IPS DF 6.9 (cell line): Measurements from ENCODE around the gene ATL2.
A peak's percentile ranks its signal among the peaks of the same experiment; 100 is the strongest.

Experiments used
- DNase-seq: peaks from one replicate; pipeline ENCODE4 v3.0.0-alpha.2; 2013; ENCODE audit warnings: low read depth, low spot score
- H3K27ac ChIP-seq: one replicate; pipeline ENCODE4 v1.5.1; 2013; ENCODE audit warnings: low read length, control low read depth
- H3K27me3 ChIP-seq: 2 replicates; pipeline ENCODE4 v1.6.1; 2013; ENCODE audit warnings: mild to moderate bottlenecking, low read length; ENCODE audit not compliant: control insufficient read depth, insufficient read depth
- H3K36me3 ChIP-seq: 2 replicates; pipeline ENCODE4 v1.6.1; 2013; ENCODE audit warnings: low read length; ENCODE audit not compliant: control insufficient read depth, insufficient read depth
- H3K4me1 ChIP-seq: 2 replicates; pipeline ENCODE4 v1.6.1; 2013; ENCODE audit warnings: low read length; ENCODE audit not compliant: control insufficient read depth, insufficient read depth
- H3K4me3 ChIP-seq: 2 replicates; pipeline ENCODE4 v1.5.1; 2013; ENCODE audit warnings: mild to moderate bottlenecking, low read length
- H3K9me3 ChIP-seq: 2 replicates; pipeline ENCODE4 v1.6.1; 2013; ENCODE audit warnings: low read length, inconsistent platforms; ENCODE audit not compliant: control insufficient read depth, insufficient read depth
- WGBS: extraction: QIAGEN DNeasy Blood & Tissue Kit; methylation state at CpG from one replicate; pipeline ENCODE4 v1.1.7; 2013; ENCODE audit warnings: mixed read lengths, missing lambda C conversion rate; ENCODE audit not compliant: insufficient read length, insufficient coverage; 5-methylcytosine and 5-hydroxymethylcytosine counted together

Gene ATL2

GRCh38 chr2:38377050-38377828, at the start of gene ATL2:
ATL2 (minus strand) TSS chr2:38377273; CDS start chr2:38377260, 13 bp downstream.
- peak; percentile 85 for DNase-seq
- no peaks in the 10 kb centered on the region for H3K36me3 ChIP-seq
- H3K27ac ChIP-seq = no peak within 1 kb of the TSS
- H3K27me3 ChIP-seq = no peaks in the 10 kb centered on the region
- no CpG with 5 or more reads among the region's 73 CpGs for WGBS
- H3K4me1 ChIP-seq = no peaks in the 10 kb centered on the region
- H3K9me3 ChIP-seq = no peaks in the 10 kb centered on the region
- peak within 1 kb of the TSS; percentile 100 for H3K4me3 ChIP-seq

DNA sequence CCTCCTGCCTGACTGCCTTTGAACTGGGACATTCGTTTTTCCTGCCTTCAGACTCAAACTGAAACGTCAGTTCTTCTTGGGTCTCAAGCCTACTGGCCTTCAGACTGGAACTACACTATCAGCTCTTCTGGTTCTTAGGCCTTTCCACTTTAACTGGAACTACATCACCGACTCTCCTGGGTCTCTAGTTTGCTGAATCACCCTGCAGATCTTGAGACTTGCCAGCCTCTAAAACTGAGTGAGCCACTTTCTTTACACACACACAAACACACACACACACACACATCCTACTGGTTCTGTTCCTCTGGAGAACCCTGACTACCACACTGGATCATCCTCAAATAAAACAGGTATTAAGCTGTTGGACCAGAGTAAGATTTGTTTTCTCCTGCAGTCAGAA, 46.7 kb upstream of the ATL2 start:
- H3K27me3 ChIP-seq = no peaks in the 10 kb centered on the region
- no peak overlapping the region for H3K4me3 ChIP-seq
- H3K4me1 ChIP-seq = no peaks in the 10 kb centered on the region
- WGBS = no CpG with 5 or more reads among the region's 3 CpGs
- no peak for DNase-seq
- no peaks in the 10 kb centered on the region for H3K9me3 ChIP-seq
- no peak overlapping the region for H3K27ac ChIP-seq
- H3K36me3 ChIP-seq = no peaks in the 10 kb centered on the region

GRCh38 chr2:38421274-38422056, 44.4 kb upstream of the ATL2 start:
- H3K4me3 ChIP-seq = no peak overlapping the region
- no CpG with 5 or more reads among the region's 11 CpGs for WGBS
- 0 out of 2 replicates have a peak, but pooled peaks cover 1% of the 10 kb centered on the region for H3K4me1 ChIP-seq
- H3K27me3 ChIP-seq = no peaks in the 10 kb centered on the region; the same call in 1 of the 2 replicates
- no peak for DNase-seq
- H3K36me3 ChIP-seq = no peaks in the 10 kb centered on the region
- no peak overlapping the region for H3K27ac ChIP-seq
- H3K9me3 ChIP-seq = no peaks in the 10 kb centered on the region

GRCh38 chr2:38419499-38419898, 42.4 kb upstream of the ATL2 start:
- H3K9me3 ChIP-seq = no peaks in the 10 kb centered on the region
- no CpG with 5 or more reads among the region's 5 CpGs for WGBS
- H3K4me1 ChIP-seq = 0 out of 2 replicates have a peak, but pooled peaks cover 1% of the 10 kb centered on the region
- H3K36me3 ChIP-seq = no peaks in the 10 kb centered on the region
- no peaks in the 10 kb centered on the region; the same call in 1 of the 2 replicates for H3K27me3 ChIP-seq
- H3K27ac ChIP-seq = no peak overlapping the region
- H3K4me3 ChIP-seq = no peak overlapping the region
- no peak for DNase-seq

- DNase-seq = no peak
- no CpG with 5 or more reads among the region's 2 CpGs for WGBS
- H3K4me3 ChIP-seq = no peak overlapping the region
- no peaks in the 10 kb centered on the region; the same call in 1 of the 2 replicates for H3K27me3 ChIP-seq
- H3K4me1 ChIP-seq = 0 out of 2 replicates have a peak, but pooled peaks cover 1% of the 10 kb centered on the region
- H3K27ac ChIP-seq = no peak overlapping the region
- H3K36me3 ChIP-seq = no peaks in the 10 kb centered on the region
- H3K9me3 ChIP-seq = no peaks in the 10 kb centered on the region
These were observed 41.7 kb upstream of the ATL2 start for GRCh38 chr2:38418735-38419134.

DNA sequence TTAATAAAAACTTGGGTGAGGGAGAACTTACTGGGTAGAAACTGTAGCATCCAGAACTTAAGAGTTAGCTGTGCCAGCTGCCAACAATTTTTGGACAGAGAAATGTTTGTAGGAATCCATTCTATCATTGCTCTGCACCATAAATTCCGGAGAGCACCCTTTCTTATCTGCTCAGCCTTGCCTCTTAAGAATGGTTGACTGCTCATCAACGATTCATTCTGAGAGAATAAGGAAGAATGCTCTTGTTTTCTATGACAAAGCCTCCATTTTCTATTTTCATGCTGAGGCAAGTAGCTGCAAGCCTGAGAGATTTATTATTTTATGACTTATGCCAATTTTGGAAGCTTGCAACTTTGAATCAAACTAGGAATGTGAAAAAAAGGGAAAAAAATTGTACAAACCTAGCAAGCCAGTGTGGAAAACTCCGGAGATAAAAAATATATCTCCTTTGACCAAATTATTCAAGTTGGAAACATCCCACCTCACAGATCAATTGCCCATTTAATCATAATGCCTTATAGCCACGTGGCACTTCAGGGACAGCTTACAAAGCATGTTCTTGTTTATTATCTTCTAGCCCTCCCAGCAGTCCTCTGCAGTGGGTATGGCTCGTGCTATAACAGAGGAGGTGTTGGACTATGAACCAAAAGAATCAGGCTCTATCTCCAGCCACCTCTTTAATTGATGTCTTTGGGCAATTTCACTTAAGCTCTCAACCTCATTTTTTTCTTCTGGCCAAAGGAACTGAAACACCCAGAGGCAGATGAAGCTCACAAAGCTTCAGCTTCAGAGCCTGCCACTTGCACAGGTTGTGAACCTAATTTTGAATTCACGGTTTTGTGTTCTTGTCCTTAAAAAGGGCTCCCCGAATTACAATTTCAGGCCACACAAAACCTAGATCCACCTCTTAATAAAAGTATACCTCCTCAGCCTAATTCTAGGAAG, 40.9 kb upstream of the ATL2 start:
- no peaks in the 10 kb centered on the region; the same call in 1 of the 2 replicates for H3K27me3 ChIP-seq
- H3K4me3 ChIP-seq = no peak overlapping the region
- 0 out of 2 replicates have a peak, but pooled peaks cover 1% of the 10 kb centered on the region for H3K4me1 ChIP-seq
- no peaks in the 10 kb centered on the region for H3K9me3 ChIP-seq
- H3K36me3 ChIP-seq = no peaks in the 10 kb centered on the region
- no peak for DNase-seq
- WGBS = no CpG with 5 or more reads among the region's 7 CpGs
- no peak overlapping the region for H3K27ac ChIP-seq

GRCh38 chr2:38416296-38417036, 39.4 kb upstream of the ATL2 start:
- DNase-seq = no peak
- Histone ChIP-seq H3K36me3 (no peaks in the 10 kb centered on the region), H3K27ac (no peak overlapping the region), H3K4me1 (0 out of 2 replicates have a peak, but pooled peaks cover 1% of the 10 kb centered on the region), H3K27me3 (no peaks in the 10 kb centered on the region; the same call in 1 of the 2 replicates), H3K4me3 (no peak overlapping the region), H3K9me3 (no peaks in the 10 kb centered on the region)
- no CpG with 5 or more reads among the region's 9 CpGs for WGBS

DNA sequence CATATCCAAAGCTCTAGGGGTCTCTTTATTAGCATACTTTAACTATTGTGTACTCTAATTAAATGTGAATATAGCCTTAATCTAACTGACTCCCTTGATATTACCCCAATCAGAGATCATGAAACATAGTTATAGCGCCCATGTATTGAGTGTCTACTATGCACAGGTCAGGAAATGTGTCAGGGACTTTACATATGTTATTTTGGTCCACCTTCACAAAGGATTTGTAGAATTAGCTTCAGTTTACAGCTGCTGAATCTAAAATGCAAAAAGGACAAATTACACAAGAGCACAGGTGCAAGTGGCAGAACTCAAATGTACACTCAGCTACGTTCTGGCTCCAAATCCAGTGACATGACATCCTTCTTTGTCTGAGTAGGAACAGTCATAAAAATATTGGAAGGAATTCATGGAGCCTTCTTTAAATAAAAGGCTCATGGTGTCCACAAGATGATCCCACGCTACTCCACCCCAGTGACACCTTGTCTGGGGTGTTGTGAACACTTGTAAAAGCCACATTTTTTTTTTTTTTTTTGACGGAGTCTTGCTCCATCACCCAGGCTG, 38.7 kb upstream of the ATL2 start:
- Histone ChIP-seq H3K27me3 (no peaks in the 10 kb centered on the region; the same call in 1 of the 2 replicates), H3K4me1 (0 out of 2 replicates have a peak, but pooled peaks cover 1% of the 10 kb centered on the region), H3K36me3 (no peaks in the 10 kb centered on the region), H3K9me3 (no peaks in the 10 kb centered on the region), H3K4me3 (no peak overlapping the region), H3K27ac (no peak overlapping the region)
- no peak for DNase-seq
- WGBS = no CpG with 5 or more reads among the region's 4 CpGs

DNA sequence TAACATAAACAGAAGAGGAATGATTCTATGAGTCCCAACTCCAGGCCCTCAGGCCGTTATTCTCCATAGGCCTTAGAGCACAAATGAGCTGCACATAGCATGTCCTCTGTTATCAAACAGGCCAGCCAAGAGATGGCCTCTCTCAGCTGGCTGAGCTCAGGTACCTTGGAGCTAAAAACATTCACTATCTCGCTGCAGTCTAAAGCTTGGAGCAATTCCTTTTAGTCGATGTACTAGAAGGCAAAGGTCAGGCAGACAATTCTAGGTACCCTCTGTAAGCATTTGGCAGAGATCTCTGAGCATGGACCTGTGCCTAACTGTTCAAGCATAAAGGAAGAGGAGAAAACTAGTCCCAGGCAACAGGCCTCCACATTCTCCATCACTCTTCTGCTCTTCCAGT, 38.0 kb upstream of the ATL2 start:
- WGBS = no CpG with 5 or more reads among the region's 3 CpGs
- no peaks in the 10 kb centered on the region for H3K9me3 ChIP-seq
- H3K4me3 ChIP-seq = no peak overlapping the region
- H3K4me1 ChIP-seq = 0 out of 2 replicates have a peak, but pooled peaks cover 3% of the 10 kb centered on the region
- DNase-seq = no peak
- no peak overlapping the region for H3K27ac ChIP-seq
- no peaks in the 10 kb centered on the region; the same call in 1 of the 2 replicates for H3K27me3 ChIP-seq
- no peaks in the 10 kb centered on the region for H3K36me3 ChIP-seq
